ENCODE data around the gene CASS4. TPM values are rescaled to one million over a fixed set of nuclear protein-coding genes. Genes with fewer than 3 reads are reported as not detected.
"Not testable (repeated sequence)": the region's sequence is repeated elsewhere in the genome, so short reads cannot be mapped to it uniquely, and the experiment has no call there.

The CASS4 gene
- total RNA-seq, 2 donors from 2014 or later = 1.2 to 2.1 TPM

GRCh38 chr20:56391037-56391436 lies 21.0 kb upstream of the CASS4 start:
- no peak for DNase-seq (ENCODE audit: low spot score)
- intact Hi-C loops (cut with DNase I) = loop anchor here in 1 of 2 donors (10.0 kb wide), 1 partner anchor 74 kb away; the partner anchor contains the start of gene RTF2

- intact Hi-C loops (cut with DNase I) = loop anchor here in 1 of 2 donors (10.0 kb wide), 1 partner anchor 73 kb away; the partner anchor contains the start of gene RTF2
- DNase-seq (ENCODE audit: low spot score) = no peak
Observed at GRCh38 chr20:56391596-56392131, 20.4 kb upstream of the CASS4 start.

GRCh38 chr20:56392132-56392880 lies 19.8 kb upstream of the CASS4 start, which contains the start of the genes AURKA and CSTF1:
Gene AURKA, minus strand, starts transcription at chr20:56392215. Its CDS starts 4,018 bp downstream, at chr20:56388197.
Gene CSTF1, plus strand, starts transcription at chr20:56392645. Its CDS starts 2,908 bp downstream, at chr20:56395553.
- intact Hi-C loops (cut with DNase I) = loop anchor here in 1 of 2 donors (10.0 kb wide), 1 partner anchor 72 kb away; the partner anchor contains the start of gene RTF2
- DNase-seq (ENCODE audit: low spot score) = peak; percentile 100

GRCh38 chr20:56392881-56393482 lies 19.1 kb upstream of the CASS4 start:
- DNase-seq (ENCODE audit: low spot score) = no peak
- intact Hi-C loops (cut with DNase I) = loop anchor here in 1 of 2 donors (10.0 kb wide), 1 partner anchor 72 kb away; the partner anchor contains the start of gene RTF2

GRCh38 chr20:56393653-56394052 lies 18.4 kb upstream of the CASS4 start:
- DNase-seq (ENCODE audit: low spot score) = no peak
- intact Hi-C loops (cut with DNase I) = loop anchor here in 1 of 2 donors (10.0 kb wide), 1 partner anchor 71 kb away; the partner anchor contains the start of gene RTF2

- intact Hi-C loops (cut with DNase I) = loop anchor here in 1 of 2 donors (10.0 kb wide), 1 partner anchor 70 kb away; the partner anchor contains the start of gene RTF2
- no peak for DNase-seq (ENCODE audit: low spot score)
Observed at GRCh38 chr20:56395166-56395565, 16.9 kb upstream of the CASS4 start.

DNA sequence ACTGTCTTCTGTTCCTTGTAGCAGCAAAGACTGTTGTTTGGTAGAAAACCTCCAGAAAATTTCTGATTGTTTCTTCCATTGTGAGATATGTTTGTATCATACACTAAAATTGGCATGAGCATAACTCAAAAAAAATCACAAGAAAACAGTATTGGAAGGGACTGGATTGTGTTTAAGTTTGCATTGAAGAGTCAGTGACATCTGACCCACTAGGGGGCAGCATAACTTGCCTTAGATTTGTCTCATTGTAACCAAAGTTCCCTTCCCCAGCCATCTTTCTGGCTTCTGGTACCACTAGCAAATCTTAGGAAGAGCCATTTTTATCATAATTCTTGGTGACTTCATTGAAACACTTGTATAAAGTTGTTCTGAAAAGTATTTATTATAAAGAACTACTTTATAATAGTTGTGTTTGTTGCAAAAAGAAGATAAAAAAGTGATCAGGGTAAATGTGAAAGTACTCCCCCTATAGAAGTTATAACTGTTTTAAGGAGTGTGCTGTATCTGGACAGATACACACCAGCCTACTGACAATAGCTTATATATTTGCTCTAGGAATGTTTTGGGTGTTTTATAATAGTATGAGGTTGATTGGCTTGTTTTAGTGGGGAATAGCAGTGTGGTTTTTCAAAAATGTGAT lies 11.9 kb upstream of the CASS4 start:
- no peak for DNase-seq (ENCODE audit: low spot score)
- intact Hi-C loops (cut with DNase I) = loop anchor here in 1 of 2 donors (10.0 kb wide), 1 partner anchor 65 kb away; the partner anchor contains the start of gene RTF2

- intact Hi-C loops (cut with DNase I) = loop anchor here in 1 of 2 donors (10.0 kb wide), 1 partner anchor 61 kb away; the partner anchor contains the start of gene RTF2
- DNase-seq (ENCODE audit: low spot score) = no peak
Observed at GRCh38 chr20:56403465-56403864, 8.6 kb upstream of the CASS4 start.

DNA sequence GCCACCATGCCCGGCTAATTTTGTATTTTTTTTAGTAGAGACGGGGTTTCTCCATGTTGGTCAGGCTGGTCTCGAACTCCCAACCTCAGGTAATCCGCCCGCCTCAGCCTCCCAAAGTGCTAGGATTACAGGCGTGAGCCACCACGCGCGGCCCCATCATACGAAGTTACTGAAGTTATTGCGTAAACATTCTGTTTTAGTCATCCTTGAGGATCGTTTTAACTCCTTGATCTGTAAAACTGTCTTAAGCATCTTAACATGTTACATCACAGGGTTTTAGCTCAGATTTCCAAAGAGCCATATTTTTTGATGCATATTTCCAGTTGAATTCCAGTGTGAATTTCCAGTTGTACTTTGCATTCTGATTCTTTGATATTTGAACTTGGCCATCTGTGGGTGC lies 6.7 kb upstream of the CASS4 start:
- intact Hi-C loops (cut with DNase I) = loop anchor here in 1 of 2 donors (10.0 kb wide), 1 partner anchor 59 kb away; the partner anchor contains the start of gene RTF2

GRCh38 chr20:56406910-56407309 lies 5.2 kb upstream of the CASS4 start:
- intact Hi-C loops (cut with DNase I) = loop anchor here in 1 of 2 donors (10.0 kb wide), 1 partner anchor 58 kb away; the partner anchor contains the start of gene RTF2
- no peak for DNase-seq (ENCODE audit: low spot score)

More for the DNA sequence above, 6.7 kb upstream of the CASS4 start:
- not testable (repeated sequence) for DNase-seq (ENCODE audit: low spot score)

DNA sequence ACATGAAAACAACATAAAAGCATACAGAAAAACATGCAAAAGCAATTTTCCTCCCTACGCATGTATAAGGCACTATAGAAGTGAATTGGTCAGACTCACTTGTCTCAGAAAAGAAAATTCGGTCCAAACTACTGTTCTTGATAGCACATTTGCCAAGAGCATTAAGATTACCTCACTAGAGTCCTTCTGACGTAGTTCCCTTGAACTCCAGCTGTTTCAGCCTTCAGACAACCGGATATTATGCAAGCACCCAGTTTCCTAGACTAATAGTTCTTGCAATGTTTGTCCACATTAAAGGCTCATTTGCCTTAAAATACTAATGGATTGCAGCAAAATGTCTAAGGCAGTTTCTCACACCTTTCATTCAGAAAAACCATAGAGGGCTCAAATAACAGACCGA lies 2.5 kb upstream of the CASS4 start:
- intact Hi-C loops (cut with DNase I) = loop anchor here in 1 of 2 donors (10.0 kb wide), 1 partner anchor 55 kb away; the partner anchor contains the start of gene RTF2
- DNase-seq (ENCODE audit: low spot score) = no peak

DNA sequence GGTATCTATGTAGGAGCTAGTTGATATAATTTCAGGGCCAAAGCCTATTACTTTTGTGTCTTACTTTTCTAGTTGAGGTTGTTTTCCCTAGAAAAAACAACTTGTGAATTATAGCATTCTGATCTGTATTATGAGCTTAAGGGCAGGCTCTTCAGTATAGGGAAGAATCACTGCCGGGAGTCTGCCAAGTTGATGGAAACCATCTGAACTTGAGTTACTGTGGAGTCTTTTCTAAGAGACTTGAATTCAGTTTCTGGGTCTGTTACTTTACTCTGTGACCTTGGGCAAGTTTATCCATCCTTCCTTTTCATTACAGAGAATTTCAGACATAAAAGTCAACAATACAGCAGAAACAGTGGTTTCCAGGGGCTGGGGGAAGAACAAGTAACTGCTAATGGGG lies 2.1 kb upstream of the CASS4 start:
- intact Hi-C loops (cut with DNase I) = loop anchor here in 1 of 2 donors (10.0 kb wide), 1 partner anchor 55 kb away; the partner anchor contains the start of gene RTF2
- DNase-seq (ENCODE audit: low spot score) = no peak

DNA sequence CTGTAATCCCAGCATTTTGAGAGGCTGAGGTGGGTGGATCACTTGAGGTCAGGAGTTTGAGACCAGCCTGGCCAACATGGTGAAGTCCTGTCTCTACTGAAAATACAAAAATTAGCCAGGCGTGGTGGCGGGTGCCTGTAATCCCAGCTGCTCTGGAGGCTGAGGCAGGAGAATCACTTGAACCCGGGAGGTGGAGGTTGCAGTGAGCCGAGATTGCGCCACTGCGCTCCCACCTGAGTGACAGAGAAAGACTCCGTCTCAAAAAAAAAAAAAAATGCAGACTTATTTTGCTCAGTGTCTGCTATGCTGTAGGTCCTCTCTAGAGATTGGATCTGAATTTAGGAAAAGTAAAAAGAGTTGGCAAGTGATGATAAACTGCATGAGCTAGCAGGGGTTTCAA lies 773 bp upstream of the CASS4 start:
- intact Hi-C loops (cut with DNase I); DNase-seq (ENCODE audit: low spot score): not testable (repeated sequence)

DNA sequence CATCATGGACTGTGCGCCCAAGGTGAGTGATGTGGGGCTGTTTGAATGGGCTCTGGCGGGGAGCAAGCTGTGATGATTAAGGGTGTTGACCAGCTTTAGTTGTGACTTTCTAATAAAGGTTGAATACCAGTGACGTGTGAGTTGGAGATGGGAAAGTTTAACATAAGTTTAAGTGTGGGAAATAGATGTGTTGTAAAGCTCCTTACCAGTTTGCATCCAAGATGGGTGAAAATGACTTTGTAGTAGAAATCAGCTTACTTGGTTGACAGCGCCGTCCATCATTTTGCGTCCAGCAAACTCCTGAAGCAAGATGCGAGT lies 372 bp downstream of the CASS4 start:
- intact Hi-C loops (cut with DNase I) = no loop called here
- no peak for DNase-seq (ENCODE audit: low spot score)

GRCh38 chr20:56412949-56413348 lies 889 bp downstream of the CASS4 start:
- intact Hi-C loops (cut with DNase I) = no loop called here
- DNase-seq (ENCODE audit: low spot score) = no peak

GRCh38 chr20:56414842-56415765 lies 3.0 kb downstream of the CASS4 start:
- intact Hi-C loops (cut with DNase I) = no loop called here
- DNase-seq (ENCODE audit: low spot score) = no peak

DNA sequence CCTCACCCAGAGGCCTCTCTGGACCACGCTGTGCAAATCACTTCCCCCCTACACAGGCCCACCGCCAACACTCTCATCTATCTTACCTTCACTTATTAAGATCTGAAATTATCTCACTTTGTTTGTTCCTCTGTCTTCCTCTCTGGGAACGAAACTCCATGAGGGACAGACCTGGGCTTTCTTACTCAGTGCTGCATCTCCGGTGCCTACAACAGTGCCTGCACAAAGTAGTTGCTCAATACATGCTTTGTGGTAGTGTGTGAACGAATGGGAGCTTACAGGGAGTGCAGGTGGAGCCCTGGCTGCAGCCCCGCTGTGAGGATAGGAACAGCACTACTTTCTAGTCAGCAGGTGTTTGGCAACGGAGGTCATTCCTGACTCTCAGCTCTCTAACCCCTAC lies 5.3 kb downstream of the CASS4 start:
- no peak for DNase-seq (ENCODE audit: low spot score)
- intact Hi-C loops (cut with DNase I) = no loop called here

DNA sequence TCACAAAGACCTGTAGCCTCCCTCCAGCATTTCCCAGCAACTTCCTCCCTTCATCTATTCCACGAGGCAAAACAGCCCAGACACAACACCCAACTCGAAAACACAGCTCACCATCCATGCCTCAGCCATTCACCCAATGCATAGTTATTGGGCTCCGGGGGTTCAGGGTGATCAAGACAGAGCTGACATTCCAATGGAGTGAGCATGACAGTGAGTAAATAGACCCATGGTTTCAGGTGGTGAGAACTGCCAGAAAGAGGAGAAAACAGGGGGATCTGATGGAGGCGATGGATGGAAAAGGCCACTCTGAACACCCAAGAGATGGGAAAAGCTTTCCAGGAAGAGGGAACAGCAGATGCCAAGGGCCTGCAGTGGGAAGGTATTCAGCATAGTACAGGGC lies 5.9 kb downstream of the CASS4 start:
- intact Hi-C loops (cut with DNase I) = no loop called here

More for the DNA sequence above, 5.9 kb downstream of the CASS4 start:
- no peak for DNase-seq (ENCODE audit: low spot score)
